PC-9 (cell line): Measurements from ENCODE around the gene RHAG.

Source experiments
- CTCF ChIP-seq: fragments of 200-600 bp; sonication (generic); conservative IDR thresholded peaks from 2 replicates; pipeline ENCODE4 v1.6.1; 2017; ENCODE audit warnings: mixed run types, antibody characterized with exemption, mild to moderate bottlenecking, moderate library complexity
- EZH2 ChIP-seq: fragments of 200-600 bp; sonication (generic); IDR thresholded peaks from 2 replicates; pipeline ENCODE4 v1.8.0; 2017; ENCODE audit warnings: antibody characterized with exemption, low read depth

DNA sequence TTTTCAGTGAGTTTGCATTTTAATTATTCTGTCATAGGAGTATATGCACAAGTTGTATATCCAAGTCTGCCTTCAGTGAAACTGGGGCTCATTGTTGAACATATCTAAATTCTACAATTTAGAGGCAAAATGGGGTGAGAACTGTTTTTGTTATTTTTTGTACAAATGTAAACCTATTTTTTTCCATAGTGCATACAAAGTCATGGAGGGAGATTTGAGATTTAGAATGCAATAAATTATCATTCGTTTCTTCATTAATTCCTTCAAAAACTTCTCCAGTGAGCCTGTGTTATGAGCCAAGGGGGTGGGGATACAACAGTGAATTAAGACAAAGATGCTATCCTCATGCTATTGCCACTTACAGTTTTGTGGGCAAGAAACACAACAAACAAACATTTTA is 29.8 kb upstream of the RHAG start:
- TF ChIP-seq CTCF (no peak), EZH2 (no peak)
